Measurements from ENCODE around the gene DCLRE1C. TPM values are rescaled to one million over a fixed set of nuclear protein-coding genes. Genes with fewer than 3 reads are reported as not detected.
"Not testable (repeated sequence)": the region's sequence is repeated elsewhere in the genome, so short reads cannot be mapped to it uniquely, and the experiment has no call there.

DCLRE1C gene
- 10 to 100 TPM; 11.5 to 20.8 TPM for total RNA-seq

DNA sequence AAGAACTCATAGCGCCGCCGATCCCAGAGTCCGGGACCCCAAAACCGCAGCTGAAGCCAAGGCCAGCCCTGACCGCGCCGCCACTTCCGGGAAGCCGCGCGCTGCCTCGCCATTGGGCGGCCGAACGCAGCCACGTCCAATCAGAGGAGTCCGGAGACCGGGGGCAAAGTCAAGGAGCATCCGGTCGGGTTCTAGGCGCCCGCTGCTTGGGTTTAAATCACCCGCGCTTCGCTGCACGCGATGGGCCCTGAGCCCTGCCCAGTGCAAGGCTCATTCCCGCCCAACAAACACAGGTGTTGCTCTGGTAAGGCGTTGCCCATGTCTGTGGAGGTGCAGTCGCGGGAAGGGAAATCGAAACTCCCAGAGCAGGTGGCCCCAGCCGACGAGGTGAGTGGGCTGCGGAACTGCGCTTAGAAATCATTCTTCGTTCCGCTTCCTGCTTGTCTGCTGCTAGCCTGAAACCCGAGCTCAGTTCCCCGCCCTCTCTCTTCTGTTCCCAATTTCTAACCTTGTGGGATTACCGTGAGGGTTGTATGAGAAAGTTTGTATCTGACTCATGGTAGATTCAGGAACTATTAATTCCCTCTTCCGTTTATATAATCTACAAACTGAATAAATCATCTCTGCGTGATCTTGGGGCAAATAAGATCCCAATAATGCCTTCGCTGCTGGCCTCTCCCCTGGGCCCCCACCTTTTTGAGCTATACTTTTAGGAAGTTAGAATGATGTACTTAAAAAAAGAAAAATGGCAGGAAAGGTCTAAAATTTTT, at the start of gene DCLRE1C:
Gene DCLRE1C, minus strand, starts transcription at position 96 of the 770 bp plus-strand sequence. Its CDS starts 86 bp downstream, at position 10.
- H3K36me3 ChIP-seq, result no peaks in the 10 kb centered on the region
- no peaks in the 10 kb centered on the region for H3K4me1 ChIP-seq (replicated peaks)
- H3K9me3 ChIP-seq, result no peaks in the 10 kb centered on the region
- peak within 1 kb of the TSS; percentile 69 to 72 for H3K4me3 ChIP-seq
- peak; percentile 92 for DNase-seq (ENCODE audit: low spot score)
- TF ChIP-seq, protein P1, sequence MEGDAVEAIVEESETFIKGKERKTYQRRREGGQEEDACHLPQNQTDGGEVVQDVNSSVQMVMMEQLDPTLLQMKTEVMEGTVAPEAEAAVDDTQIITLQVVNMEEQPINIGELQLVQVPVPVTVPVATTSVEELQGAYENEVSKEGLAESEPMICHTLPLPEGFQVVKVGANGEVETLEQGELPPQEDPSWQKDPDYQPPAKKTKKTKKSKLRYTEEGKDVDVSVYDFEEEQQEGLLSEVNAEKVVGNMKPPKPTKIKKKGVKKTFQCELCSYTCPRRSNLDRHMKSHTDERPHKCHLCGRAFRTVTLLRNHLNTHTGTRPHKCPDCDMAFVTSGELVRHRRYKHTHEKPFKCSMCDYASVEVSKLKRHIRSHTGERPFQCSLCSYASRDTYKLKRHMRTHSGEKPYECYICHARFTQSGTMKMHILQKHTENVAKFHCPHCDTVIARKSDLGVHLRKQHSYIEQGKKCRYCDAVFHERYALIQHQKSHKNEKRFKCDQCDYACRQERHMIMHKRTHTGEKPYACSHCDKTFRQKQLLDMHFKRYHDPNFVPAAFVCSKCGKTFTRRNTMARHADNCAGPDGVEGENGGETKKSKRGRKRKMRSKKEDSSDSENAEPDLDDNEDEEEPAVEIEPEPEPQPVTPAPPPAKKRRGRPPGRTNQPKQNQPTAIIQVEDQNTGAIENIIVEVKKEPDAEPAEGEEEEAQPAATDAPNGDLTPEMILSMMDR (IDR thresholded peaks at IDR 0.05), result peak in 2 of 4 experiments; percentile 1 to 5
- TF ChIP-seq POLR2AphosphoS5 (IDR thresholded peaks at IDR 0.05), result peak; percentile 81
- peak; percentile 19 for TF ChIP-seq POLR2A (IDR thresholded peaks at IDR 0.05)
- H3K27ac ChIP-seq, result peak within 1 kb of the TSS; percentile 80 to 85
- no peaks in the 10 kb centered on the region for H3K27me3 ChIP-seq (replicated peaks; ENCODE audit: insufficient read depth)
- WGBS, result under 1% methylated on average over 36 of the region's 45 CpGs
- intact Hi-C loops (cut with DNase I), result loop anchor here (5.0 kb wide), 1 partner anchor 213 kb away; the partner anchor contains the start of gene NMT2

DNA sequence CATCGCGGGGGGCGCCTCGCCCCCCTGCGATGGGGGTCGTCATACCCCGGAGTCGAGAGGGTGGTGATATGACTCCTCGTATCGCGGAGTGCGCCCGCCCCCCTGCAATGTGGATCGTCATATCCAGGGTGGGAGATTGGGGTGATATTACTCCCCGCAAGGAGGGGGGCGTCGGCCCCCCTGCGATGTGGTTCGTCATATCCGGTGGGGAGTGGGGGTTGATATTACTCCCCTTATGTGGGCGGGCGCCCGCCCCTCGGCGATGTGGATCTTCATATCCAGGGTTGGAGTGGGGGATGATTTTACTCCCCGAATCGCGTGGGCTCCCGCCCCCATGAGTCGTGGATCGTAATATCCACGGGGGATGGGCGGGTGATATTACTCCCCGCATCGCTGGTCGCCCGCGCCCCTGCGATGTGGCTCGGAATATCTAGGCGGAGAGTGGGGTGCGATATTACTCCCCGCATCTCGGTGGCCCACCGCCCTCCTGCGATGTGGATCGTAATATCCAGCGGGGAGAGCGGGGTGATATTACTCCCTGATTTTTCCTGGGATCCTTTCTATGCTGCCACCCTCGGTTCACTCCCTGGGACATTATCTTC, 42.2 kb upstream of the DCLRE1C start:
- WGBS, result 83% methylated on average over 50 of the region's 50 CpGs
- no peak for TF ChIP-seq POLR2AphosphoS5 (IDR thresholded peaks at IDR 0.05)
- no peak for TF ChIP-seq POLR2A (IDR thresholded peaks at IDR 0.05)
- TF ChIP-seq, protein P1 (IDR thresholded peaks at IDR 0.05), result no peak
- no peaks in the 10 kb centered on the region for H3K27me3 ChIP-seq (replicated peaks; ENCODE audit: insufficient read depth)
- H3K27ac ChIP-seq, result no peak overlapping the region
- DNase-seq (ENCODE audit: low spot score), result no peak
- no peak overlapping the region for H3K4me3 ChIP-seq
- no peaks in the 10 kb centered on the region for H3K4me1 ChIP-seq (replicated peaks)
- H3K36me3 ChIP-seq, result no peaks in the 10 kb centered on the region
- intact Hi-C loops (cut with DNase I), result no loop called here
- H3K9me3 ChIP-seq, result no peaks in the 10 kb centered on the region

DNA sequence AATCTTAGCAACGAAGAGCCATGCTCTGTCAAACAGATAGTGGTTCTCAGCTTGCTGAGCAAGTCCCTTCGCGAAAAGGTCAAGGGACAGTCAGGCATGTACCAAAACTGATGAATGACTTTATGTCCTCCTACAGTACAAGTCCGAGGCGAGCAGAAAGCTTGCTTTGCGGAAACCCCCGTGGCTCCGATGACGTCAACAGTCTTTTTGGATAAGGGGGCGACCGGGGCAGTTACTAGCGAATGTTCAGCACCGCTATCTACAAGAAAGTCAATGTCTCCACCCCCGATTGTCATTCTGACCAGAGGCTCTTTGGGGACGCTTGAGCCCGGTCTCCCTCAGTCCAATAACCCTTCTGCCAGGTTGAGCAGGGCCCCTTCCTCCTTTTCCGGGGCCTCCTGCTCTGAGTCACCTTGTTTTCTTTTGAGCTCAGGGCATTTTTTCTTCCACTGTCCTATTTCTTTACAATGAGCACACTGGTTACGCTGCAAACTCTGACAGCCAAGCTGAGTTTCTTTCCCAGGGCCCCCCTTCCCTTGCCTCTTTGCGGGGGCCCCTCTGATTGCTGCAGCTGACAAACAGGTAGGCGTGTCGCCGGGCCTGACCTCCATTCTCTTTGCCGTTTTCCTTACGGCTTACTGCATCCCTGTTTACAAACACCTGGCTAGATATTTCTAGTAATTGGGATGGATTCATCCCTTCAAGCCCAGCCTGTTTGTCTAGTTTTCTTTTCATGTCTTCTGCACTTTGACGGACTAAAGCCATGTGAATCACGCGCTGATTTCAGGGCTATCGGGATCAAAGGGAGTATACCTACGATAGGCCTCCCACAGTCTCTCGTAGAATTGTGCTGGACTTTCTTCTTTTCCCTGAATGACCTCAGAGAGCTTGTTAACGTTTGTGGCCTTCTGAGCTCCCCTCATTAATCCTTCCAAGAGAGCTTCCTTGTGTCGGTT, 39.9 kb upstream of the DCLRE1C start:
- H3K27ac ChIP-seq; DNase-seq (ENCODE audit: low spot score); intact Hi-C loops (cut with DNase I); H3K9me3 ChIP-seq; H3K4me1 ChIP-seq (replicated peaks); H3K36me3 ChIP-seq; H3K4me3 ChIP-seq; H3K27me3 ChIP-seq (replicated peaks; ENCODE audit: insufficient read depth): not testable (repeated sequence)
- WGBS, result 69% methylated on average over 32 of the region's 32 CpGs

DNA sequence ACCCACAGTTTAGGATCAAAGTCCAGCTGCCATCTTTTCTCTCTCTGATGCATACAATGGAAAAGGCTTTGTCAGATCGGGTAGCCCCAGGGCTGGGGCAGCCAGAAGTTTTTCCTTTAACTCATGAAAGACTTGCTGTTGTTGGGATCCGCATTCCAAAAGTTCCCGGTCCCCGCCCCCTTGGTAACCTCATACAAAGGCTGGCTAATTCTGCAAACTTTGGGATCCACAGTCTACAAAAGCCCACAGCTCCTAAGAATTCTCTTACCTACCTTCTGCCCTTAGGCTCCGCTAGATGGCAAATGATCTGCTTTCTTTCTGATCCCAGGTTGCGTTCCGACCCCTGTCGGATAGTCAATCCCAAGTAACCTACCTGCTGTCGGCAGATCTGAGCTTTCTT, 38.4 kb upstream of the DCLRE1C start:
- H3K9me3 ChIP-seq; DNase-seq (ENCODE audit: low spot score); H3K4me1 ChIP-seq (replicated peaks); H3K27ac ChIP-seq; H3K27me3 ChIP-seq (replicated peaks; ENCODE audit: insufficient read depth); H3K36me3 ChIP-seq; intact Hi-C loops (cut with DNase I); H3K4me3 ChIP-seq: not testable (repeated sequence)
- WGBS, result 89% methylated on average over 9 of the region's 9 CpGs

- H3K4me3 ChIP-seq; H3K27ac ChIP-seq; H3K36me3 ChIP-seq; intact Hi-C loops (cut with DNase I); H3K9me3 ChIP-seq; H3K4me1 ChIP-seq (replicated peaks); H3K27me3 ChIP-seq (replicated peaks; ENCODE audit: insufficient read depth): not testable (repeated sequence)
- TF ChIP-seq, protein P1 (IDR thresholded peaks at IDR 0.05), result peak in 3 of 4 experiments; percentile 10 to 45 (median 32)
- TF ChIP-seq POLR2AphosphoS5 (IDR thresholded peaks at IDR 0.05), result peak; percentile 35
- DNase-seq (ENCODE audit: low spot score), result peak; percentile 40
- WGBS, result 39% methylated on average over 19 of the region's 19 CpGs
These were observed 37.3 kb upstream of the DCLRE1C start for GRCh38 chr10:14991035-14991749.

- WGBS, result 87% methylated on average over 6 of the region's 6 CpGs
- not testable (repeated sequence) for DNase-seq (ENCODE audit: low spot score)
These were observed 35.7 kb upstream of the DCLRE1C start for GRCh38 chr10:14989552-14989951.

More at GRCh38 chr10:14989552-14989951, 35.7 kb upstream of the DCLRE1C start:
- H3K9me3 ChIP-seq; H3K4me3 ChIP-seq; H3K27me3 ChIP-seq (replicated peaks; ENCODE audit: insufficient read depth); H3K4me1 ChIP-seq (replicated peaks); intact Hi-C loops (cut with DNase I); H3K36me3 ChIP-seq; H3K27ac ChIP-seq: not testable (repeated sequence)

Measured in prostate gland (tissue), 2 donors.